Right hindlimb (tissue), 1 donor: ENCODE measurements around the gene FABP7.

Experiments
- DNase-seq: peaks from one replicate; pipeline ENCODE4 v3.0.0-alpha.2; 2018

The FABP7 gene

DNA sequence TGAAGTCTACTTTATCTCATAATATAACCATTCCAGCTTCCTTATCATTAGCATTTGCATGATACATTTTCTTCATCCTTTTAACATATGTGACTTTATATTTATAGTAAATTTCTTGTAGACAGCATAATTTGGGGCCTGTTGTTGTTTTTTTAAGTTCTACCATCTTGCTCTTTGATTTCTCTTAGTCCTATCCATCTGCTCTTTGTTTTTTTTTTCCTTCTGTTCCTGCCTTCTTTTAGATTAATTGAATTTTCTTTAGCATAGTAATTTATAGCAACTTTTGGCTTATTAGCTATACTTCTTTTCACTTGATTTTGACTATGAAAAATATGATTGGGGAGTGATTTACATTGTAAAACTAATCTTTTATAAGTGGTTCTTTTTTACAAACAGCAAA is 19.2 kb upstream of the FABP7 start:
- no peak for DNase-seq

DNA sequence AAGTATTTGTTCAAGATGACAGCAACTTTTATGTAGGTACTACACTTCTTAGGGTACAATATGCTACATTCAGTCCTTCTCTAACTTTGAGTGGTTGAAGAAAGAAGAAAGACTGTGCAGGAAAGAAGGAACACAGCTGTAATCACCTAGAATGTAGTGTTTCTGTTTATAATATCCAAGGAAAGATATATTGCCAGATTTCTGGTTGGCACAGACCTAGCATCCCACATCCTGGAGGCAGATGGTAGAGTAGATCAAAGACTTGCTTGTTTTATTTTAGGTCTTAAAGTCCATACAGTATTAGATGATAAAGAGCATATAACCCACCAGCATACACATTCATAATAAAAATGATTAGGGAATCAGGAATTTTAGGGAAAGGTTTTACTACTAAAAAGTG is 13.3 kb upstream of the FABP7 start:
- DNase-seq: no peak

DNA sequence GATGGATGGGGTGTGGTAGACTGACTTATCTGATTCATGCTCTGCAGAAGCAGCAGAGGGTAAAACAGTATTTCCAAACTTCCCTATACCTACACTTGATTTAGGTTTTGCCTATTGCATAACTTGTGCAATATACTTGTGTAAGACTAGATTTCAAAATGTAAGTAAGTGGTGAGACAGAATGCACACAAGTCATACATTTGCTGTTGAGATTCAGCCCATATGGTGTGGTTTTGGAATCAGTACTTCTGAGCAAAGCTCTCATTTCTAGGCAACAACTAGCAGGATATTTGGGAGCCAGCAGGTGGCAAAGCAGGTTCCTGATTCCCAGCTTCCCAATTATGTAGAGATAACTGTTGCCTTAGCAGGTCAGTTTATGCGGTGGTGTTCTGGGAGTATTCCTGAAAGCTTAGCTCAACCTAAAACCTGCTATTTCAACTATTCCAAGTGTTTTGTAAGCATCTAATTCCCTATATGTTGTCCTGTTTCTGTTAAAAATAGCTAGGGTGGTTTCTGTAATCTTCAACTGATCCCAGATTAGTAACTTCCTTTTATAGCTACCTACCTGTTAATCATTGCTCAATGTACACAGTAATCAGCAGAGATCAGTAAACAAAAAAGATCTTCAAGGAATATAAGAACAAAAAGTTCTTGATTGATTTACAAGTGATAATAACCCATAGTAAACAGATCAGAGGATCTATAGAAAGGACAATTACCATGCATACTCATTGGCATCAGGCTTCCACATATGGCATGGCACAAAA is 8.5 kb upstream of the FABP7 start:
- DNase-seq: no peak

DNA sequence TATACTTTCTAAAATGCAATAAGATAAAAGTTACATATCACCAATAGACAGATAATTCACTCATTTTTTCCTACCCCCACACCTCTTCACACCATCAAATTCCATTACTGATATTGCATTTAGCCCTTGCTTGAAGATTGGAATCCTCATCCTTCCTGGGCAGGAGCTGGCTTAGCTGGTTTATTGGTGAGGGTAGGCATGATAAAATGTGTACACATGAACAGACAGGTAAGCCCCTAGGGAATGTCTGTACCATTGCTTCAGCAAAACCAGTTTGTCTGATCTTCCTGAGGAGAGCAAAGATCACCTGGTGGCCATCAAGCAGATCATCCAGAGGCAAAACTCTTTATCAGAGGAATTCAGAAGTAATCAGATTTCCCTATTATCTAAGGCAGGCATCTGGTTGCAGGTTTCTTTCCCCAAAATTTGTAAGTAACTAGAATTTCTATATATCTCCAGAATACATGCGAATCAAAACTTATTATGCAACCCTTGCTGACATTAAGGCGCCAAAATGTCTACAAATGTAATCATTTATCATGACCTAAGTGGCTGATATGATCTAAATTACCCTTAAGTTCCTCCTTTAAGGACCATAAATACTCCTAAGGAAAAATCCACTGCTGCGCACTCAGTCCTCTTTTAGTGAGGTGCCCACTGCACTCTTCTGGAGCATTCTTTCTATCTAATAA is 6.6 kb upstream of the FABP7 start:
- DNase-seq: no peak

DNA sequence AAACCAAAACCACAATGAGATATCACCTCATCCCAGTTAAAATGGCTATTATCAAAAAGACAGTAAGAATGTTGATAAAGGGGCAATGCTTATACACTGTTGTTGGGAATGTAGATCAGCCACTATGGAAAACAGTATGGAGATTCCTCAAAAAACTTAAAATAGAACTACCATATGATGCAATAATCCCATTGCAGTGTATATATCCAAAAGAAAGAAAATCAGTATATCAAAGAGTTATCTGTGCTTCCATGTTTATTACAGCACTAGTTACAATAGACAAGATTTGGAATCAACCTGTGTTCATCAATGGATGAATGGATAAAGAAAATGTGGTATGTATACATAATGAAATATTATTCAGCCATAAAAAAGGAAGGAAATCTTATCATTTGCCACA is 3.5 kb upstream of the FABP7 start:
- no peak for DNase-seq

DNA sequence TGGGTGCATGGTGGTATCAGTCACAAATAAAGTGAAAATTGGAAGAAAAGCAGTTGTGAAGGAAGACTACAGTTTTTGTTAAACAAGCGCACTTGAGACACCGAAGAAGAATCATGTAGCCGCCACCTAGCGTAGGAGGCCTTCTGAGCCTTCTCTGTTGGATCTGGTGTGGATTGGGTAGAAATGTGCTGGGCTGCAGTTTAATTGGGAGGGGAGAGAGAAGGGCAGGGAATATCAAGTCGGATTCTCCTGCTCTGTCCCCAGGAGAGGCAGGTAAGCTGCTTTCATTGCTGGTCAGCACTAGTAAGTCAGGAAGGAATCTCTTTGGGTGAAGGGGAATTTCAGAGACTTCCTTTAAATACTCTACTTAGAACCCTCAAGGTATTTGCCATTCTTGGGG is 1.2 kb upstream of the FABP7 start:
- DNase-seq: no peak

DNA sequence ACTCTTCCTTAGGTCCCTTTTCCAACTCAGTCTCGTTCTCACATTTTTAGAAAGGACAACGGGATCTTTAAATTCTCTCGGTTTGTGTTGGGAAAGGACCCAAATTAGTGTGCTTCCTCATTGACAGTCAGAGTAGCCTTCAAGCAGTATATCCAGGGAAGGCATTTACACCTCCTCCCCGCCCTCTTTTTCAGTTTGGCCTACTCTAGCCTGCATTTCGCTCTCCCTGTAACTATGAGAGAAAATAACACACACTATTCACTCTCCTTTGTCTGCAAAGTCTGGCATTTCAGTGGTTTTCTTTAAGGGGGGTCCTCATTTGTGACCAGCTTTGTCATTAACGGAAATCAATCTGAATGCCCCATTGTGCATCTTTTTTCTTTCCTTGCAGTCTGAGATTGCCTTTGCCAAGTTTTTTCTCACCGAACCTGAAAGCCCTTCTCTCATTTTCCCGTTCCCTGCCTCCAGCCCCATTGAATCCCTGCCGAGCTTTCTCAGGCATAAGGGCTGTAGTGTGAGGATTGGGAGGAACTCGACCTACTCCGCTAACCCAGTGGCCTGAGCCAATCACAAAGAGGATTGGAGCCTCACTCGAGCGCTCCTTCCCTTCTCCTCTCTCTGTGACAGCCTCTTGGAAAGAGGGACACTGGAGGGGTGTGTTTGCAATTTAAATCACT is 393 bp upstream of the FABP7 start:
- peak; percentile 31 for DNase-seq

DNA sequence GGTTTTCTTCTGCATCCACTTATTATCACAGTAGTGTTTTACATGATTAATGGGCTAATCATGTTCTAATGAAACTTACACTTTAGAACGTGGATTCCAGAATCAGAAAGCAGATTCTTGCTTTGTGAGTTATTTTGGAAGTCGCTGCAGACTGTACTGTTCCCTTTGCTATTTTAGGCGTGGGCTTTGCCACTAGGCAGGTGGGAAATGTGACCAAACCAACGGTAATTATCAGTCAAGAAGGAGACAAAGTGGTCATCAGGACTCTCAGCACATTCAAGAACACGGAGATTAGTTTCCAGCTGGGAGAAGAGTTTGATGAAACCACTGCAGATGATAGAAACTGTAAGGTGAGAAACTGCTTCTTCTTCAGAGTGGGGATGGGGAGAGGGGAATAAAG is 598 bp downstream of the FABP7 start:
- DNase-seq: no peak

DNA sequence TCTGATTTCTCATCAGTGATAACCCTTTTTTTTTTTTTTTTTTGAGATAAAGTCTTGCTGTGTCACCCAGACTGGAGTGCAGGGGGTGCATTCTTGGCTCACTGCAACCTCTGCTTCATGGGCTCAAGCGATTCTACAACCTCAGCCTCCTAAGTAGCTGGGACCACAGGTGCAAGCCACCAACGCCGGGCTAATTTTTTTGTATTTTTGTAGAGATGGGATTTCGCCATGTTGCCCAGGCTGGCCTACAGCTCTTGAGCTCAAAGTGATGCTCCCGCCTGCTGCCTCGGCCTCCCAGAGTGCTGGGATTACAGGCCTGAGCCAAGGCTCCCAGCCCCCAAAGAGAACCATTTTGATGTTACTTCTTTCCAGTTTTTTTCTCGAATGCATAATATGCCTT is 2.2 kb downstream of the FABP7 start:
- DNase-seq: no peak

DNA sequence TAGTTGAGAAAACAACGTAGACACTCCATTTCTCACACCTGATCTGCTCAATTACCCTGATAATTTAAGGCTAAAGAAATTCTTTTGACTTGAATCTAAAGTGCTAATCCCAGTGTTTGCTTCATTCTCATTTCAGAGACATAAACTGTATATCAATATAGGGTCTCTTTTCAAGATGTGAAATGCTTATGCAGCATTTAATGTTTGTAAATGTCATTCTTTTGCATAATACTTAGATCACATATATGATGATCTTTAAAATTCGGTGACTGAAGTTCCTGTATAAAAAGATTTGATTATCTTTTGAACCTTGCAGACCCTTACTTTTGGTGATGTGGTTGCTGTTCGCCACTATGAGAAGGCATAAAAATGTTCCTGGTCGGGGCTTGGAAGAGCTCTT is 3.9 kb downstream of the FABP7 start:
- no peak for DNase-seq

DNA sequence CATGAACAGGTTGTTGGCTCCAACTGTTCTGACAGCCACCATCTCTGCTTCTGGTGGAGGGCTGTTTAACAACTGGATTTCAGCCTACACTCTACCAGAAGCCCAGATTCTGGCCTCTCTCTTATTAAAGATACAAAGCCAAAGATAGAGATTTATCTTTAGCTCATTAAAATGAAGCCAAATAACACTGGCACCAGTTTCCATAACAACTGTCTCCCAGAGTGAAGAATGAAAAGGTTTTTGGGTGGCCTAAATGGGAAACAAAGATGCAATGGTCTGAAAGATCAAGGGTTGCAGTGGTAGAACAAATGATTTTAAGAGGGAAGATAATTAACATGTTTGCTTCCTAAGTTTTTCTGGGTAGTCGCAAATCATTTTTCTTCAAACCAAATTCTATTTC is 6.4 kb downstream of the FABP7 start:
- no peak for DNase-seq

DNA sequence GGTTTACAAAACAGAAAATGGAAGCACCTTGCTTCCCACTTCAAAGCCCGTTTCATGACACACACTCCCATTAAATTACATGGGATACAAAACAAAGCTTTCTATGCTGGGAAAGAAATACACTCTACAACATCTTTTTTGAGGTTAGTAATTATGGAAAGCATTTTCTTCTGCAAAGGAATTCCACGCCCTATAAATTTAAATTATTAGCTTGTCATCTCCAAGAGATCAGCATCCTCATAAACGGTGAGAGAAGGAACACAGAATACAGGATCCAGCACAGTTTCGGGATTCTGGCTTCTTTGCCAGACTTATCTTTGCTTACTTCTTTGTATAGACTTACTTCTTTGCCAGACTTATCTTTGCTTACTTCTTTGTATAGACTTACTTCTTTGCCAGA is 8.2 kb downstream of the FABP7 start:
- DNase-seq: no peak

DNA sequence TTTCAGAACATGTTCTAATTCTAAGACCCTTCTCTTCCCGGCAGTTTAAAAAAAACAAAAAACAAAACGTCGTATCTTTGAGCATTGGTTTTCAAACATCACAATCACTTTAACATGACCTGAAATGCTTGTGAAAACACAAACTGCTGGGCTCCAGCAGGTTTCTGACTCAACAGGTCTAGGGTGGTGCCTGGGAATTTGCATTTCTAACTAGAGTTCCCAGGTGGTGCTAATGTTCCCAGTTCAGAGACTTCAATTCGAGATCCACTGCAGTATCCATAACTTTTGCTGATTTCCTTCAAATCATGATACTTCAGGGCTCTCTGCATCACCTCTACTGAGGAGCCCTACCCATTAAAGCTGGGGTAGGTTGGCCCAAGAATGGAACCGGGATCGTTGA is 8.7 kb downstream of the FABP7 start:
- DNase-seq: no peak

DNA sequence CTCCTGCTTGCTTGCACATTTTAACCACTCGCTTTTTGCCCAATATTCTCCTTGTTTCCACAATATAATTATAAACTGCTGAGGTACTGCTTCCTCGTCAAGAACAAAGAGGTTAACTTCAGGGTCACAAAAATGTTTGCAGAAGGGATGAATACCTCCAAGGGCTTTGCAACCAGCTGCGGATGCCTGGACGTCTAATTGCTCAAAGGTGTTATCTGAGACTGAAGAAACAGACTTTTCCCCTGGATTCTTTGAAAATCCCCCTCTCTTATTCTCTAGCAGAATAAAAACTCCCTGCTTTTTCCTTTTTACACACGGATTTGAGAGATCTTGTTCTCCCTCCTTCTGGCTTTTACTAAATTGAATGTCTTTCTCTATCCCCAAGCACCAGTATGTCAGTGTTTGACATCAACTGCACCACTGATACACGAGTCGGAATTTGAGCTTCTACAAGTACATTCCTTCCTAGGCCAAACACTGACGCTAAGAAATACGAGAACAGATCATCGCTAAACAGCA is 9.2 kb downstream of the FABP7 start:
- DNase-seq: no peak

DNA sequence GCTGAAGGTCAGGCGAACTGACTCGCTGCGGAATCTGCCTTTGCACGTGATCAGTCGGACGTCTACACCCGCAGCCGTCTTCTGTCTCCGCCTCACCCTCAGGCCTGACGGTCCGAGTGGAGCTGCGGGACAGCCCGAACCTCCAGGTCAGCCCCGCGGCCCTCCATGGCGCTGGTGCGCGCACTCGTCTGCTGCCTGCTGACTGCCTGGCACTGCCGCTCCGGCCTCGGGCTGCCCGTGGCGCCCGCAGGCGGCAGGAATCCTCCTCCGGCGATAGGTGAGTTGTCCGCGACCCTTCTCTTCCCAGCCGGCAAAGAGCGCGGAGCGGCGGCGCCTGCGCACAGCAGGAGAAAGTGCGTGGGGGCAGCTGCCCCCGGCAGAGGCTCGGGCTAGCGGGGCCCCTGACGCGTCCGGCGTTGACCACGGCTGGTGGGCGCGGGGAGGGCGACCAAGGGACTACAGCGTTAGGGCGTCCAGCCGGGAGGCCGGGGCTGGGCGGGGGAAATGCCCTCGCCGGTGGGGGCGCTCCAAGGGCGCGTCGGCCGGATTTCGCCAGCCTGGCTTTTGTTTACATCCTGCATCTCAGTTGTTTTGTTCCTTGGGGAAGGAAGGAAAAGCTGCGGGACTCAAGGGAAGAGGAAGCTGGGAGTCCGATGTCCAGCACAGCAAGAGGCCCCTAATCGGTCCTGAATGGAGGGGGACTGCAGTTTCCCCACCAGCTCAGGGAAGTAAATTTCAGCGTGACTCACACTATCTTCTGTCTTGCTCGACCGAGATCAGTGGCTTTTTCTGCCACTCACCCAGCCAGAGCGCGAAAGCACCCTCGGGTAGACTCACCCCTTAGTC is 9.9 kb downstream of the FABP7 start, which contains the start of gene SMPDL3A:
Gene SMPDL3A (plus strand): TSS at position 77 of the 846 bp plus-strand sequence. CDS start 89 bp downstream, at position 166.
- DNase-seq: peak; percentile 84

DNA sequence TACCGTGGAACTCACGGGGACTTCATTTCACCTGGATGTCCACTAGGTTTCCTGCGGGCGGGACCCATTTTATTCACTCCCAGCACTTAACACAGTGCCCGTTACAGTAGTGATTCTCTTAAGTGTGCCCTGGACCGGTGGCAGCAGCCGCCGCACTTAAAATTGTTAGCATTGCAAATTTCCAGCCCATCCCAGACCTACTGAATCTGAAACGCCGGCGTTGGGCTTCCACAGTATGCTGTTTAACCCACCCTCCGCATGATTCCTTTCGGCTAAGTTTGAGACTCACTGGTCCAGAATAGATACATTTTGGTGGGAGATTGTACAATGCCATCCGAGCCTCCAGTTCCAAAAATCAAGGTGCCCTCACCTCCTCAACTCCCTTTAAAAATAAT is 10.5 kb downstream of the FABP7 start:
- no peak for DNase-seq

DNA sequence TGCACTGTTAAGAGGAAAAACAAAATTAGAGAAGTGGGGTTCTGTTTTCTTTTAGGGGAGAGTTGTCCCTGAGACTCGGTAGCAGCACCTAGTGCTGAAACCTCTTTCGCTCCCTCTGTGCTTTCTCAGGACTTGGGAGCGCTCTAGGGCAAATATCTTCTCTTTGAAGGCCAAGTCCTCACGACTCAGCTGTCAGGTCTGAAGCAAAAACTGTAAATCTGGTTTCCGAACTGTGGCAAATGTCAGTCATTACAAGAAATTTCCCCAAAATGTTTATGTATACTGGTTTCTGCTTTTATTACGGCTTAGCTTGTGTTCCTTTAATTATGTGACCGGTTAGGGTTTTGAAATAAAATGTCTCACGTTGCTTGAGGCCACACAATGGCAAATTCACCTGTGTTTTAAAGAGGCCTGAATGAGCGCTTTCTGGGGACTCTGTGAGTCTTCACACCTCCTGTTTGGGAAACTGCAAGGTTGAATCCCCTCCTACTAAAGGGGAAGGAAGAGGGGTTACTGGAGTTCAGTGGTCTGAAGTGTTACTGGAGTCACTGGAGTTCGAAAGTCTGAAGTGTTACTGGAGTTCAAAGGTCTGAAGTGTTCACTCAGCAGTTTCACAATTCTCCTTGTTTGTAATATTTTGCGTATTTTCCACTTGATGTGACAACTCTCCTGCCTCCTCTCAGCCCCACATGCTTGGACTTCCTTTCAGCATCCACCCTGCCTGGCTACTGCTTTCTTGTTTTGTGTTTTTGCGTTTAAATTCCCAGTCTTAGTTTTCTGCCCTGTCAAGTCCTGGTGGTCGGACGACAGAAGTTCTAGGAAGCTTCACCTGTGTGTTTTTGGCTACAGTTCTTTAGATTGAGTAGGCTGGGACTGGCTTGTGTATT is 11.2 kb downstream of the FABP7 start:
- DNase-seq: no peak

DNA sequence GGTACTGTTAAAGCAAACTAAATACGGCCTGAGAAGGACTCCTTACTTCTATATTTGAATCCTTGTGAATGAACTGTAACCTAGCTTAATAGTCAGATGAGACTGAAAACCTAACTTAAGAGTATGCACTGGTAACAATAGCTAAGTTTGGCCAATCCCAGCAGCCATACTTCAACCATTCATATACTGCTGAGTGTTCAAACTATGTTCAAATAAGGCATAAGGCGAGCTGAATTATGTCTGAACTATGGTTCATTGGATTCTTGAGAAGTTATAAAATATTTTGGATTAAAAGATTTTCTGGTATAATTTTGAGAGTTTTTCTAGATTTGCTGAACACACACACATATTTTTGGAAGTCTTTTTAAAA is 11.8 kb downstream of the FABP7 start:
- DNase-seq: no peak

DNA sequence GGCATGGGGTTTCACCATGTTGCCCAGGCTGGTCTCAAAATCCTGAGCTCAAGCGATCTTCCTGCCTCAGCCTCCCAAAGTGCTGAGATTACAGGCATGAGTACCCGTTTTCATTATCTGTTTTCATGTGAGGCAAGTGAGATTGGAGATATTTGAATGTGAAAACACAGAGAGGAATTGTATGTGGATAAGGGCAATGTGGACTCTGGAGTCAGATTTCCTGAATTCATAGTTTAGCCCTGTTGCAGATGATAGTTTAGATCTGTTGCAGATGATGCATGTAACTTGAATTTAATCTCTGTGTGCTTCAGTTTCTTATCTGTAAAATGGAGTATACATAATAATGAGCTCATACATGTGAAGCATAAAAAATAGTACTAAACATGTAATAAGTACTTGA is 13.2 kb downstream of the FABP7 start:
- no peak for DNase-seq

DNA sequence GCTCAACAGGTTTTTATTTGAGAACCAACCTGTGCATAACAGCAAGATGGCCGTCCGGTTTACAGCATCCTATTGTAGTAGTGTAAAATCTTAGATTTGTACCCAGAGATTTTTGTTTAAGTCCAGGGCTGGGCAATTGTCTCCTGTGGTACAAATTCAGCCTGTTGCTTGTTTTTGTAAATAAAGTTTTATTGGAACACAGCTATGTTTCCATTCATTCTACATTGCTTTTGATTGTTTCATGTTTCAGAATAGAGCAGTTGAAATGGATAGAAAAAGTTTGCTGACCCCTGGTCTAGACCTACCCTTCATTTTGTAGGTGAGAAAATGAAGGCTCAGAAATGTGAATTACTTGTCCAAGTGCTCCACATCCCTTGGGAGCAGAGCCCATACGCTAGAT is 18.0 kb downstream of the FABP7 start:
- DNase-seq: no peak

DNA sequence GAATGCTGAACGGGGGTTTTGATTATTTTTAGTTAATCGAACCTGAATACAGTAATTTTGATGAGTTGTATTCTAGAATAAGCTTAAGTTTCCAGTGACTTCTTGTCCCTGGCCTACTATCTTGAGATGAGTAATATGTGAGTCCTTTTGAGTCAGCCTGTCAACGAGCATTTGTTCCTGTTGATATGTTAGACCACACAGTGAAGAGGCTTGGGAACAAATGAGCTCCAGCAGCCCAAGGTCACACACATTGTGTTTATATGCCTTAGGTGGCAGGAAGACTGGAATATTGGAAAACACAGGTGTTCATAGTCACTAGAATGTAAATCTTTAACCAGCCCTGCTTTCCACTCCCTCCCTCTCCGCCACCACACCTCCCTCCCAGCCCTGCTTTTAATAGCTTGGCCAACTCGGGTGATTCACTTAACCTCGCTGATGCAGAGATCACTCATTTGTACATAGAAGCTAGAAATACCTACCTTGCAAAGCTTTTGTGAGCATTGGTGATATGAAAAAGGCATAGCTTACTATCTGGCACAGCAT is 18.7 kb downstream of the FABP7 start:
- DNase-seq: no peak
